HEK293 (cell line): ENCODE measurements around the gene YPEL5.

Source experiments
- CTCF ChIA-PET: fragments of 350-600 bp; formaldehyde crosslinking; extraction: SDS; loops from one replicate; lab custom pipeline; 2021; ENCODE audit warnings: antibody characterized with exemption; lab: Yijun Ruan, JAX
- POLR2A ChIA-PET: fragments of 300-600 bp; formaldehyde crosslinking; extraction: SDS; loops from one replicate; lab custom pipeline; 2020; ENCODE audit warnings: antibody characterized with exemption, inconsistent platforms; lab: Yijun Ruan, JAX
- H3K27ac ChIP-seq: fragments of 200-500 bp; sonication (Bioruptor generic); 2 replicates; pipeline ENCODE4 v1.5.1; 2014; ENCODE audit warnings: low read depth, low read length, control low read depth, inconsistent platforms; ENCODE audit errors: extremely low read depth
- H3K36me3 ChIP-seq, 2 experiments: fragments of 200-500 bp in 1 of 2; sonication (Bioruptor generic) in 1 of 2; 1 replicate in 1 of 2; 2 replicates in 1 of 2; pipeline ENCODE4 v1.5.1; 2014 to 2017; ENCODE audit warnings: inconsistent platforms in 2 of 2, low read length in 2 of 2; ENCODE audit not compliant: control insufficient read depth in 2 of 2, insufficient read depth in 1 of 2
- H3K4me1 ChIP-seq: fragments of 200-500 bp; sonication (Bioruptor generic); 2 replicates; pipeline ENCODE4 v1.5.1; 2014; ENCODE audit warnings: mild to moderate bottlenecking, low read length, inconsistent platforms; ENCODE audit not compliant: control insufficient read depth, insufficient read depth
- H3K4me3 ChIP-seq: 2 replicates; pipeline ENCODE4 v1.5.1; 2011; ENCODE audit warnings: low read depth, mild to moderate bottlenecking, control low read depth, low read length, moderate library complexity
- H3K9me3 ChIP-seq: fragments of 200-500 bp; sonication (Bioruptor generic); 2 replicates; pipeline ENCODE4 v1.5.1; 2014; ENCODE audit warnings: low read depth, low read length, inconsistent platforms; ENCODE audit not compliant: control insufficient read depth, insufficient read depth
- GLIS1 ChIP-seq: fragments of 450-650 bp; formaldehyde crosslinking; IDR thresholded peaks from 2 replicates; pipeline ENCODE4 v1.5.1; 2016; ENCODE audit warnings: missing biosample characterization, missing genetic modification characterization
- MZF1 ChIP-seq: fragments of 450-650 bp; formaldehyde crosslinking; IDR thresholded peaks from 2 replicates; pipeline ENCODE4 v1.5.1; 2017; ENCODE audit warnings: missing biosample characterization, missing genetic modification characterization, borderline replicate concordance
- SETDB1 ChIP-seq: IDR thresholded peaks from one replicate; pipeline ENCODE4 v1.6.1; 2017; ENCODE audit warnings: mild to moderate bottlenecking, low read length, moderate library complexity, mixed read lengths; ENCODE audit not compliant: insufficient read length
- SP3 ChIP-seq: fragments of 450-650 bp; formaldehyde crosslinking; IDR thresholded peaks from 2 replicates; pipeline ENCODE4 v1.5.1; 2016; ENCODE audit warnings: missing biosample characterization, missing genetic modification characterization
- TCF7L2 ChIP-seq: IDR thresholded peaks from 2 replicates; pipeline ENCODE4 v1.6.1; 2011; ENCODE audit warnings: low read depth, mild to moderate bottlenecking, inconsistent platforms, low read length, moderate library complexity, borderline replicate concordance
- TRIM28 ChIP-seq: IDR thresholded peaks from 2 replicates; pipeline ENCODE4 v1.6.1; 2011; ENCODE audit warnings: low read length, control low read depth, borderline replicate concordance
- ZBTB17 ChIP-seq: fragments of 450-650 bp; formaldehyde crosslinking; IDR thresholded peaks from 2 replicates; pipeline ENCODE4 v1.5.1; 2016; ENCODE audit warnings: missing biosample characterization, missing genetic modification characterization
- ZBTB21 ChIP-seq: fragments of 450-650 bp; formaldehyde crosslinking; IDR thresholded peaks from 2 replicates; pipeline ENCODE4 v1.5.1; 2017; ENCODE audit warnings: missing biosample characterization, missing genetic modification characterization
- ZBTB48 ChIP-seq: fragments of 450-650 bp; formaldehyde crosslinking; IDR thresholded peaks from 2 replicates; pipeline ENCODE4 v1.5.1; 2016; ENCODE audit warnings: missing biosample characterization, missing genetic modification characterization
- ZEB2 ChIP-seq: fragments of 450-650 bp; formaldehyde crosslinking; IDR thresholded peaks from 2 replicates; pipeline ENCODE4 v1.5.1; 2016; ENCODE audit warnings: missing biosample characterization, missing genetic modification characterization
- ZNF157 ChIP-seq: fragments of 450-650 bp; formaldehyde crosslinking; IDR thresholded peaks from 2 replicates; pipeline ENCODE4 v1.5.1; 2016; ENCODE audit warnings: missing biosample characterization, missing genetic modification characterization
- ZNF354C ChIP-seq: fragments of 450-650 bp; formaldehyde crosslinking; IDR thresholded peaks from 2 replicates; pipeline ENCODE4 v1.5.1; 2016; ENCODE audit warnings: missing biosample characterization, missing genetic modification characterization, low read depth, borderline replicate concordance
- ZNF394 ChIP-seq: fragments of 450-650 bp; formaldehyde crosslinking; IDR thresholded peaks from 2 replicates; pipeline ENCODE4 v1.5.1; 2016; ENCODE audit warnings: missing biosample characterization, missing genetic modification characterization, mild to moderate bottlenecking, moderate library complexity, borderline replicate concordance
- ZNF521 ChIP-seq: fragments of 450-650 bp; formaldehyde crosslinking; IDR thresholded peaks from 2 replicates; pipeline ENCODE4 v1.5.1; 2017; ENCODE audit warnings: missing biosample characterization, mild to moderate bottlenecking, missing genetic modification characterization
- ZNF629 ChIP-seq: fragments of 450-650 bp; formaldehyde crosslinking; IDR thresholded peaks from 2 replicates; pipeline ENCODE4 v1.5.1; 2017; ENCODE audit warnings: missing biosample characterization, missing genetic modification characterization
- ZNF785 ChIP-seq: fragments of 450-650 bp; formaldehyde crosslinking; IDR thresholded peaks from 2 replicates; pipeline ENCODE4 v1.5.1; 2016; ENCODE audit warnings: missing biosample characterization, missing genetic modification characterization
- ZXDB ChIP-seq: fragments of 450-650 bp; formaldehyde crosslinking; IDR thresholded peaks from 2 replicates; pipeline ENCODE4 v1.5.1; 2016; ENCODE audit warnings: missing biosample characterization, missing genetic modification characterization
- TF ChIP-seq, protein P1 (sequence below): fragments of 450-650 bp; IDR thresholded peaks from 2 replicates; pipeline ENCODE4 v1.5.1; 2018; ENCODE audit warnings: missing biosample characterization, missing genetic modification characterization
- TF ChIP-seq, protein P2 (sequence below): fragments of 450-650 bp; formaldehyde crosslinking; IDR thresholded peaks from 2 replicates; pipeline ENCODE4 v1.5.1; 2017; ENCODE audit warnings: missing biosample characterization, missing genetic modification characterization
- TF ChIP-seq, protein P3 (sequence below): fragments of 450-650 bp; formaldehyde crosslinking; IDR thresholded peaks from 2 replicates; pipeline ENCODE4 v1.5.1; 2016; ENCODE audit warnings: missing biosample characterization, missing genetic modification characterization
- TF ChIP-seq, protein P4 (sequence below): fragments of 450-650 bp; formaldehyde crosslinking; IDR thresholded peaks from 2 replicates; pipeline ENCODE4 v1.5.1; 2017; ENCODE audit warnings: missing biosample characterization, missing genetic modification characterization
- TF ChIP-seq, protein P5 (sequence below): fragments of 450-650 bp; formaldehyde crosslinking; IDR thresholded peaks from 2 replicates; pipeline ENCODE4 v1.5.1; 2016; ENCODE audit warnings: missing biosample characterization, missing genetic modification characterization
- TF ChIP-seq, protein P6 (sequence below): fragments of 450-650 bp; formaldehyde crosslinking; IDR thresholded peaks from 2 replicates; pipeline ENCODE4 v1.5.1; 2017; ENCODE audit warnings: missing biosample characterization, missing genetic modification characterization

Gene YPEL5

DNA sequence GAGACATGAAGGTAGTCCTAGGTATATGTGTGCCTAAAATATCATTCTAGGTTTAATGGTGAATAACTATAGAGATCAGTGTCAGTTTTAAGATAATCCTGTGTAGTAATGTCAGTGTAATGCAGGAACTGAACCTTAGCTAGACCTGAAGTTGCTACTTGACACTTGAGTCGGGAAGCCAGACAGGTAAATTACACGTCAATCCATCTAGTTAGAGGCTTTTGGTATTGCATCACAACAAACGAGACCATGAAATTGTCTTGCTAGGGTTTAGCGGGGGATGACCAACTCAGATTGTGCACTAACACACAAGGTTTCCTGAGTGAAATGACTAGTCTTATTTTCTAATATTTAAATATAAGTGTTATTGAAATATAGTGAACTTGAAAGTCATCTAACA is 2.0 kb downstream of the YPEL5 start:
- peaks cover 22% of the 10 kb centered on the region for H3K4me1 ChIP-seq
- ChIA-PET CTCF (interaction anchor here (0.6 to 6.9 kb wide), 10 partner anchors 9 to 830 kb away, joined by 3 to 71 read pairs (median 6); no protein-coding TSS in a partner anchor), POLR2A (no interaction called here)
- H3K36me3 ChIP-seq, result peaks cover 0 to 5% of the 10 kb centered on the region in 2 experiments; a peak in 1 of 3 replicates
- no peaks in the 10 kb centered on the region for H3K9me3 ChIP-seq
- H3K27ac ChIP-seq, result no peak overlapping the region
- TF ChIP-seq, protein P1, sequence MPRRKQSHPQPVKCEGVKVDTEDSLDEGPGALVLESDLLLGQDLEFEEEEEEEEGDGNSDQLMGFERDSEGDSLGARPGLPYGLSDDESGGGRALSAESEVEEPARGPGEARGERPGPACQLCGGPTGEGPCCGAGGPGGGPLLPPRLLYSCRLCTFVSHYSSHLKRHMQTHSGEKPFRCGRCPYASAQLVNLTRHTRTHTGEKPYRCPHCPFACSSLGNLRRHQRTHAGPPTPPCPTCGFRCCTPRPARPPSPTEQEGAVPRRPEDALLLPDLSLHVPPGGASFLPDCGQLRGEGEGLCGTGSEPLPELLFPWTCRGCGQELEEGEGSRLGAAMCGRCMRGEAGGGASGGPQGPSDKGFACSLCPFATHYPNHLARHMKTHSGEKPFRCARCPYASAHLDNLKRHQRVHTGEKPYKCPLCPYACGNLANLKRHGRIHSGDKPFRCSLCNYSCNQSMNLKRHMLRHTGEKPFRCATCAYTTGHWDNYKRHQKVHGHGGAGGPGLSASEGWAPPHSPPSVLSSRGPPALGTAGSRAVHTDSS, result no peak
- no peak for TF ChIP-seq ZNF394 (tag by site-specific recombination)
- TF ChIP-seq ZNF521 (tag by site-specific recombination), result no peak
- no peak for TF ChIP-seq SP3 (tag by site-specific recombination)
- TF ChIP-seq ZBTB17 (tag by site-specific recombination), result no peak
- no peak for TF ChIP-seq ZNF785 (tag by site-specific recombination)
- no peak for TF ChIP-seq ZNF157 (tag by site-specific recombination)
- H3K4me3 ChIP-seq, result no peak overlapping the region

DNA sequence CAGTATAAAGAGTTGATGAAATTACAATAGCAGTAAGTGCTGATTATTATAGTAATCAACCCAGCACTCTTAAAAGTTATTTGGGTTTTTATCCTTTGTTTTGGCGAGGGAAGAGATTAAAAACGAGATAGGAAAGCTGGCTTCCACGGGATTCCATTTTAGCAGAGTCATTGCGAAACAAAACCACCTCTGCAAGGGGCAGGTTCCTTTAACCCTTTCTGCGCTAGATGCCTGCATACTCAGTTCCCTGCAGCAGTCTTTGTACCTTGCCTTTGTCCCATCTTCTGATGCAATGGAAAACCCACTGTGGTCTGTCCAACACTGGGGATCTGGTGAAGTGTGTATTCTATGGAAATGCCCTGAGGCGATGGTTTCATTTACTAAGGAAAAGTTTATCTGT is 2.7 kb downstream of the YPEL5 start:
- POLR2A ChIA-PET, result no interaction called here
- H3K4me1 ChIP-seq, result peaks cover 22% of the 10 kb centered on the region

More for the DNA sequence above, 2.7 kb downstream of the YPEL5 start:
- Histone ChIP-seq H3K36me3 (peaks cover 0 to 8% of the 10 kb centered on the region in 2 experiments; a peak in 1 of 3 replicates), H3K9me3 (no peaks in the 10 kb centered on the region), H3K4me3 (no peak overlapping the region), H3K27ac (no peak overlapping the region)
- CTCF ChIA-PET, result interaction anchor here (1.6 to 6.9 kb wide), 5 partner anchors 8 to 562 kb away, joined by 5 to 71 read pairs (median 8); no protein-coding TSS in a partner anchor
- TF ChIP-seq ZBTB48 (tag by site-specific recombination) (peak; percentile 62; the same call in 1 of the 2 replicates), TRIM28 (no peak), ZNF629 (tag by site-specific recombination) (peak; percentile 30; the same call in 1 of the 2 replicates), MZF1 (tag by site-specific recombination) (peak; percentile 69; the same call in 1 of the 2 replicates), TCF7L2 (no peak), GLIS1 (tag by site-specific recombination) (peak; percentile 83), ZEB2 (tag by site-specific recombination) (0 out of 2 replicates have a peak, but pooled peaks have one; percentile 20), ZBTB17 (tag by site-specific recombination) (0 out of 2 replicates have a peak, but pooled peaks have one; percentile 24), ZNF354C (tag by site-specific recombination) (no peak), ZBTB21 (0 out of 2 replicates have a peak, but pooled peaks have one; percentile 22), ZXDB (tag by site-specific recombination) (0 out of 2 replicates have a peak, but pooled peaks have one; percentile 35), SETDB1 (no peak)
- TF ChIP-seq, protein P2, sequence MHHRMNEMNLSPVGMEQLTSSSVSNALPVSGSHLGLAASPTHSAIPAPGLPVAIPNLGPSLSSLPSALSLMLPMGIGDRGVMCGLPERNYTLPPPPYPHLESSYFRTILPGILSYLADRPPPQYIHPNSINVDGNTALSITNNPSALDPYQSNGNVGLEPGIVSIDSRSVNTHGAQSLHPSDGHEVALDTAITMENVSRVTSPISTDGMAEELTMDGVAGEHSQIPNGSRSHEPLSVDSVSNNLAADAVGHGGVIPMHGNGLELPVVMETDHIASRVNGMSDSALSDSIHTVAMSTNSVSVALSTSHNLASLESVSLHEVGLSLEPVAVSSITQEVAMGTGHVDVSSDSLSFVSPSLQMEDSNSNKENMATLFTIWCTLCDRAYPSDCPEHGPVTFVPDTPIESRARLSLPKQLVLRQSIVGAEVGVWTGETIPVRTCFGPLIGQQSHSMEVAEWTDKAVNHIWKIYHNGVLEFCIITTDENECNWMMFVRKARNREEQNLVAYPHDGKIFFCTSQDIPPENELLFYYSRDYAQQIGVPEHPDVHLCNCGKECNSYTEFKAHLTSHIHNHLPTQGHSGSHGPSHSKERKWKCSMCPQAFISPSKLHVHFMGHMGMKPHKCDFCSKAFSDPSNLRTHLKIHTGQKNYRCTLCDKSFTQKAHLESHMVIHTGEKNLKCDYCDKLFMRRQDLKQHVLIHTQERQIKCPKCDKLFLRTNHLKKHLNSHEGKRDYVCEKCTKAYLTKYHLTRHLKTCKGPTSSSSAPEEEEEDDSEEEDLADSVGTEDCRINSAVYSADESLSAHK (tag by site-specific recombination), result no peak
- TF ChIP-seq, protein P3, sequence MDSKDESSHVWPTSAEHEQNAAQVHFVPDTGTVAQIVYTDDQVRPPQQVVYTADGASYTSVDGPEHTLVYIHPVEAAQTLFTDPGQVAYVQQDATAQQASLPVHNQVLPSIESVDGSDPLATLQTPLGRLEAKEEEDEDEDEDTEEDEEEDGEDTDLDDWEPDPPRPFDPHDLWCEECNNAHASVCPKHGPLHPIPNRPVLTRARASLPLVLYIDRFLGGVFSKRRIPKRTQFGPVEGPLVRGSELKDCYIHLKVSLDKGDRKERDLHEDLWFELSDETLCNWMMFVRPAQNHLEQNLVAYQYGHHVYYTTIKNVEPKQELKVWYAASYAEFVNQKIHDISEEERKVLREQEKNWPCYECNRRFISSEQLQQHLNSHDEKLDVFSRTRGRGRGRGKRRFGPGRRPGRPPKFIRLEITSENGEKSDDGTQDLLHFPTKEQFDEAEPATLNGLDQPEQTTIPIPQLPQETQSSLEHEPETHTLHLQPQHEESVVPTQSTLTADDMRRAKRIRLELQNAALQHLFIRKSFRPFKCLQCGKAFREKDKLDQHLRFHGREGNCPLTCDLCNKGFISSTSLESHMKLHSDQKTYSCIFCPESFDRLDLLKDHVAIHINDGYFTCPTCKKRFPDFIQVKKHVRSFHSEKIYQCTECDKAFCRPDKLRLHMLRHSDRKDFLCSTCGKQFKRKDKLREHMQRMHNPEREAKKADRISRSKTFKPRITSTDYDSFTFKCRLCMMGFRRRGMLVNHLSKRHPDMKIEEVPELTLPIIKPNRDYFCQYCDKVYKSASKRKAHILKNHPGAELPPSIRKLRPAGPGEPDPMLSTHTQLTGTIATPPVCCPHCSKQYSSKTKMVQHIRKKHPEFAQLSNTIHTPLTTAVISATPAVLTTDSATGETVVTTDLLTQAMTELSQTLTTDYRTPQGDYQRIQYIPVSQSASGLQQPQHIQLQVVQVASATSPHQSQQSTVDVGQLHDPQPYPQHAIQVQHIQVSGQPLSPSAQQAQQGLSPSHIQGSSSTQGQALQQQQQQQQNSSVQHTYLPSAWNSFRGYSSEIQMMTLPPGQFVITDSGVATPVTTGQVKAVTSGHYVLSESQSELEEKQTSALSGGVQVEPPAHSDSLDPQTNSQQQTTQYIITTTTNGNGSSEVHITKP (tag by site-specific recombination), result peak; percentile 77
- TF ChIP-seq, protein P4, sequence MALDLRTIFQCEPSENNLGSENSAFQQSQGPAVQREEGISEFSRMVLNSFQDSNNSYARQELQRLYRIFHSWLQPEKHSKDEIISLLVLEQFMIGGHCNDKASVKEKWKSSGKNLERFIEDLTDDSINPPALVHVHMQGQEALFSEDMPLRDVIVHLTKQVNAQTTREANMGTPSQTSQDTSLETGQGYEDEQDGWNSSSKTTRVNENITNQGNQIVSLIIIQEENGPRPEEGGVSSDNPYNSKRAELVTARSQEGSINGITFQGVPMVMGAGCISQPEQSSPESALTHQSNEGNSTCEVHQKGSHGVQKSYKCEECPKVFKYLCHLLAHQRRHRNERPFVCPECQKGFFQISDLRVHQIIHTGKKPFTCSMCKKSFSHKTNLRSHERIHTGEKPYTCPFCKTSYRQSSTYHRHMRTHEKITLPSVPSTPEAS (tag by site-specific recombination), result no peak
- TF ChIP-seq, protein P5, sequence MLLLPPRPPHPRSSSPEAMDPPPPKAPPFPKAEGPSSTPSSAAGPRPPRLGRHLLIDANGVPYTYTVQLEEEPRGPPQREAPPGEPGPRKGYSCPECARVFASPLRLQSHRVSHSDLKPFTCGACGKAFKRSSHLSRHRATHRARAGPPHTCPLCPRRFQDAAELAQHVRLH, result no peak
- TF ChIP-seq, protein P6, sequence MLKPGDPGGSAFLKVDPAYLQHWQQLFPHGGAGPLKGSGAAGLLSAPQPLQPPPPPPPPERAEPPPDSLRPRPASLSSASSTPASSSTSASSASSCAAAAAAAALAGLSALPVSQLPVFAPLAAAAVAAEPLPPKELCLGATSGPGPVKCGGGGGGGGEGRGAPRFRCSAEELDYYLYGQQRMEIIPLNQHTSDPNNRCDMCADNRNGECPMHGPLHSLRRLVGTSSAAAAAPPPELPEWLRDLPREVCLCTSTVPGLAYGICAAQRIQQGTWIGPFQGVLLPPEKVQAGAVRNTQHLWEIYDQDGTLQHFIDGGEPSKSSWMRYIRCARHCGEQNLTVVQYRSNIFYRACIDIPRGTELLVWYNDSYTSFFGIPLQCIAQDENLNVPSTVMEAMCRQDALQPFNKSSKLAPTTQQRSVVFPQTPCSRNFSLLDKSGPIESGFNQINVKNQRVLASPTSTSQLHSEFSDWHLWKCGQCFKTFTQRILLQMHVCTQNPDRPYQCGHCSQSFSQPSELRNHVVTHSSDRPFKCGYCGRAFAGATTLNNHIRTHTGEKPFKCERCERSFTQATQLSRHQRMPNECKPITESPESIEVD (tag by site-specific recombination), result peak; percentile 62
